ENCODE data around the gene PTPN1.
A peak's percentile ranks its signal among the peaks of the same experiment; 100 is the strongest.

PTPN1 gene

GRCh38 chr20:50578061-50578777 lies 68.0 kb downstream of the PTPN1 start:
- H3K4me1 Mint-ChIP-seq: peaks cover 25% of the 10 kb centered on the region
- H3K27ac Mint-ChIP-seq: peak overlapping the region; percentile 2 to 57
- H3K4me3 Mint-ChIP-seq: no peak overlapping the region
- DNase-seq (no peak), ATAC-seq (no peak)
- H3K27me3 Mint-ChIP-seq: no peaks in the 10 kb centered on the region
- H3K9me3 Mint-ChIP-seq: no peaks in the 10 kb centered on the region

GRCh38 chr20:50578778-50579165 lies 68.6 kb downstream of the PTPN1 start:
- H3K27me3 Mint-ChIP-seq: no peaks in the 10 kb centered on the region
- no peak for DNase-seq
- H3K4me1 Mint-ChIP-seq: peaks cover 22% of the 10 kb centered on the region
- H3K4me3 Mint-ChIP-seq: no peak overlapping the region
- H3K9me3 Mint-ChIP-seq: no peaks in the 10 kb centered on the region
- no peak for ATAC-seq
- H3K27ac Mint-ChIP-seq: no peak overlapping the region

GRCh38 chr20:50579511-50579910 lies 69.3 kb downstream of the PTPN1 start:
- no peak for ATAC-seq
- Mint-ChIP-seq H3K27ac (no peak overlapping the region), H3K4me1 (peaks cover 22% of the 10 kb centered on the region), H3K4me3 (no peak overlapping the region), H3K27me3 (no peaks in the 10 kb centered on the region), H3K9me3 (no peaks in the 10 kb centered on the region)
- no peak for DNase-seq

GRCh38 chr20:50580016-50580747 lies 70.0 kb downstream of the PTPN1 start:
- H3K9me3 Mint-ChIP-seq: no peaks in the 10 kb centered on the region
- no peak overlapping the region for H3K4me3 Mint-ChIP-seq
- H3K27me3 Mint-ChIP-seq: no peaks in the 10 kb centered on the region
- ATAC-seq (peak; percentile 55), DNase-seq (peak; percentile 43 to 50)
- no peak overlapping the region for H3K27ac Mint-ChIP-seq
- peaks cover 15% of the 10 kb centered on the region for H3K4me1 Mint-ChIP-seq

- ATAC-seq (no peak), DNase-seq (no peak)
- no peak overlapping the region for H3K27ac Mint-ChIP-seq
- H3K4me1 Mint-ChIP-seq: peaks cover 8% of the 10 kb centered on the region
- H3K9me3 Mint-ChIP-seq: no peaks in the 10 kb centered on the region
- no peak overlapping the region for H3K4me3 Mint-ChIP-seq
- no peaks in the 10 kb centered on the region for H3K27me3 Mint-ChIP-seq
Observed at GRCh38 chr20:50580842-50581544, 70.8 kb downstream of the PTPN1 start.

- Mint-ChIP-seq H3K27ac (no peak overlapping the region), H3K4me1 (peaks cover 5% of the 10 kb centered on the region), H3K27me3 (no peaks in the 10 kb centered on the region), H3K4me3 (no peak overlapping the region), H3K9me3 (no peaks in the 10 kb centered on the region)
- DNase-seq (no peak), ATAC-seq (no peak)
Observed at GRCh38 chr20:50582092-50582491, 71.9 kb downstream of the PTPN1 start.

GRCh38 chr20:50582591-50583234 lies 72.5 kb downstream of the PTPN1 start:
- DNase-seq (no peak), ATAC-seq (no peak)
- Mint-ChIP-seq H3K9me3 (no peaks in the 10 kb centered on the region), H3K4me3 (no peak overlapping the region), H3K27me3 (no peaks in the 10 kb centered on the region), H3K4me1 (peaks cover 5% of the 10 kb centered on the region), H3K27ac (no peak overlapping the region)

GRCh38 chr20:50583442-50584150 lies 73.4 kb downstream of the PTPN1 start:
- Mint-ChIP-seq H3K4me1 (peaks cover 11% of the 10 kb centered on the region), H3K27ac (no peak overlapping the region), H3K4me3 (no peak overlapping the region), H3K9me3 (no peaks in the 10 kb centered on the region), H3K27me3 (no peaks in the 10 kb centered on the region)
- no peak for DNase-seq
- no peak for ATAC-seq

GRCh38 chr20:50584687-50585086 lies 74.5 kb downstream of the PTPN1 start:
- no peaks in the 10 kb centered on the region for H3K27me3 Mint-ChIP-seq

GRCh38 chr20:50585214-50585613 lies 75.0 kb downstream of the PTPN1 start:
- H3K27me3 Mint-ChIP-seq: no peaks in the 10 kb centered on the region
- H3K4me1 Mint-ChIP-seq: peaks cover 6% of the 10 kb centered on the region
- peak overlapping the region in 1 of 2 donors; percentile 15 for H3K27ac Mint-ChIP-seq
- DNase-seq (no peak), ATAC-seq (no peak)
- no peaks in the 10 kb centered on the region for H3K9me3 Mint-ChIP-seq
- H3K4me3 Mint-ChIP-seq: no peak overlapping the region

More at GRCh38 chr20:50584687-50585086, 74.5 kb downstream of the PTPN1 start:
- H3K4me1 Mint-ChIP-seq: peaks cover 6% of the 10 kb centered on the region
- no peak overlapping the region for H3K4me3 Mint-ChIP-seq
- no peaks in the 10 kb centered on the region for H3K9me3 Mint-ChIP-seq
- no peak overlapping the region for H3K27ac Mint-ChIP-seq
- no peak for ATAC-seq
- DNase-seq: no peak

GRCh38 chr20:50585678-50586077 lies 75.5 kb downstream of the PTPN1 start:
- no peak overlapping the region for H3K27ac Mint-ChIP-seq
- H3K27me3 Mint-ChIP-seq: no peaks in the 10 kb centered on the region
- H3K9me3 Mint-ChIP-seq: no peaks in the 10 kb centered on the region
- peaks cover 6% of the 10 kb centered on the region for H3K4me1 Mint-ChIP-seq
- no peak for DNase-seq
- H3K4me3 Mint-ChIP-seq: no peak overlapping the region
- ATAC-seq: no peak

- Mint-ChIP-seq H3K9me3 (no peaks in the 10 kb centered on the region), H3K27ac (no peak overlapping the region), H3K4me3 (no peak overlapping the region), H3K27me3 (no peaks in the 10 kb centered on the region), H3K4me1 (peaks cover 6% of the 10 kb centered on the region)
- DNase-seq: no peak
- ATAC-seq: no peak
Observed at GRCh38 chr20:50586531-50587232, 76.5 kb downstream of the PTPN1 start.

GRCh38 chr20:50587291-50587961 lies 77.2 kb downstream of the PTPN1 start:
- ATAC-seq (peak; percentile 15), DNase-seq (no peak)
- Mint-ChIP-seq H3K27ac (no peak overlapping the region), H3K27me3 (no peaks in the 10 kb centered on the region), H3K4me3 (no peak overlapping the region), H3K9me3 (no peaks in the 10 kb centered on the region), H3K4me1 (peaks cover 6% of the 10 kb centered on the region)

GRCh38 chr20:50588034-50588736 lies 78.0 kb downstream of the PTPN1 start:
- ATAC-seq (peak; percentile 66), DNase-seq (peak; percentile 68 to 70)
- no peak overlapping the region for H3K4me3 Mint-ChIP-seq
- no peaks in the 10 kb centered on the region for H3K9me3 Mint-ChIP-seq
- no peak overlapping the region for H3K27ac Mint-ChIP-seq
- no peaks in the 10 kb centered on the region for H3K27me3 Mint-ChIP-seq
- peaks cover 6% of the 10 kb centered on the region for H3K4me1 Mint-ChIP-seq
